H1 (cell line): ENCODE results near the gene ZNF592. TPM values are rescaled to one million over a fixed set of nuclear protein-coding genes. Genes with fewer than 3 reads are reported as not detected.

Source experiments
- CTCF ChIA-PET: fragments of 300-600 bp; sonication (Branson Sonifier 250); formaldehyde crosslinking; loops from one replicate; lab custom pipeline; 2021; ENCODE audit not compliant: partially characterized antibody; lab: Charles Lee
- POLR2A ChIA-PET: fragments of 300-600 bp; sonication (Branson Sonifier 250); formaldehyde crosslinking; loops from one replicate; lab custom pipeline; 2021; ENCODE audit warnings: inconsistent platforms; ENCODE audit not compliant: partially characterized antibody; lab: Charles Lee
- DNase-seq, 2 experiments: peaks; one replicate each; pipeline versions ENCODE4 v3.0.0 to v3.0.0-alpha.2; 2010 to 2022; ENCODE audit warnings: low spot score in 2 of 2, low read depth in 1 of 2, mixed read lengths in 1 of 2
- FAIRE-seq: peaks from 2 replicates; lab custom pipeline; 2011; peaks lifted over from hg19 to GRCh38; lab: Jason Lieb, UNC
- H2AFZ ChIP-seq: 2 replicates; pipeline ENCODE4 v1.8.1; 2012; ENCODE audit warnings: low read length, inconsistent platforms
- H2AK5ac ChIP-seq: 2 replicates; pipeline ENCODE4 v1.6.1; 2013; ENCODE audit warnings: low read depth, low read length
- H2BK120ac ChIP-seq: replicated peaks from 2 replicates; pipeline ENCODE3; 2013; ENCODE audit warnings: low read depth, low read length, inconsistent platforms
- H2BK12ac ChIP-seq: 2 replicates; pipeline ENCODE4 v1.6.1; 2013; ENCODE audit warnings: low read depth, low read length
- H2BK15ac ChIP-seq: 2 replicates; pipeline ENCODE4 v1.6.1; 2013; ENCODE audit warnings: low read length
- H2BK20ac ChIP-seq: 2 replicates; pipeline ENCODE4 v1.6.1; 2013; ENCODE audit warnings: low read length
- H2BK5ac ChIP-seq: 2 replicates; pipeline ENCODE4 v1.6.1; 2013; ENCODE audit warnings: low read depth, low read length
- H3K14ac ChIP-seq: 2 replicates; pipeline ENCODE4 v1.6.1; 2013; ENCODE audit warnings: inconsistent platforms; ENCODE audit not compliant: insufficient read length
- H3K18ac ChIP-seq: 2 replicates; pipeline ENCODE4 v1.6.1; 2013; ENCODE audit warnings: low read length; ENCODE audit errors: extremely low read depth
- H3K23ac ChIP-seq: 2 replicates; pipeline ENCODE4 v1.6.1; 2013; ENCODE audit warnings: inconsistent platforms; ENCODE audit not compliant: insufficient read length
- H3K23me2 ChIP-seq: 2 replicates; pipeline ENCODE4 v1.6.1; 2013; ENCODE audit warnings: low read depth, low read length
- H3K27ac ChIP-seq: 2 replicates; pipeline ENCODE4 v1.6.1; 2011; ENCODE audit warnings: low read depth, low read length, inconsistent platforms
- H3K27me3 ChIP-seq, 4 experiments: replicated peaks in 1 of 4; 1 replicate in 1 of 4; 2 replicates in 3 of 4; pipeline versions ENCODE4 v1.6.1 to v1.8.1; 2011 to 2013; ENCODE audit warnings: low read length in 3 of 4, mild to moderate bottlenecking in 3 of 4, inconsistent platforms in 2 of 4, mixed read lengths in 2 of 4, moderate library complexity in 1 of 4; ENCODE audit not compliant: control insufficient read depth in 3 of 4, insufficient read depth in 3 of 4; ENCODE audit errors: extremely low read depth in 1 of 4
- H3K36me3 ChIP-seq, 4 experiments: 2 replicates each; pipeline versions ENCODE4 v1.6.1 to v1.8.1; 2011 to 2013; ENCODE audit warnings: mild to moderate bottlenecking in 4 of 4, low read length in 3 of 4, moderate library complexity in 2 of 4, control low read depth in 1 of 4, inconsistent platforms in 1 of 4; ENCODE audit not compliant: insufficient read depth in 4 of 4, control insufficient read depth in 2 of 4
- H3K4ac ChIP-seq: replicated peaks from 2 replicates; pipeline ENCODE3; 2013; ENCODE audit warnings: low read length, low read depth, mixed read lengths, inconsistent platforms; ENCODE audit not compliant: insufficient read length
- H3K4me1 ChIP-seq, 4 experiments: replicated peaks in 1 of 4; 1 replicate in 1 of 4; 2 replicates in 3 of 4; pipeline versions ENCODE4 v1.6.1 to v1.8.1; 2011 to 2013; ENCODE audit warnings: low read length in 3 of 4, inconsistent platforms in 2 of 4, mixed read lengths in 1 of 4; ENCODE audit not compliant: insufficient read depth in 4 of 4, control insufficient read depth in 3 of 4
- H3K4me2 ChIP-seq, 2 experiments: 2 replicates each; pipeline versions ENCODE4 v1.6.1 to v1.8.1; 2011 to 2013; ENCODE audit warnings: low read depth in 2 of 2, low read length in 2 of 2, control low read depth in 1 of 2, inconsistent platforms in 1 of 2, mild to moderate bottlenecking in 1 of 2; ENCODE audit not compliant: insufficient read depth in 1 of 2
- H3K4me3 ChIP-seq, 4 experiments: fragments of 200-600, 300-600 bp in 1 of 4; sonication (generic), shearing (Covaris generic), sonication (Bioruptor Twin) in 1 of 4; 2 replicates each; pipeline versions ENCODE4 v1.5.1 to v1.8.1; 2011 to 2016; ENCODE audit warnings: low read length in 4 of 4, low read depth in 3 of 4, control low read depth in 2 of 4, inconsistent platforms in 2 of 4, mild to moderate bottlenecking in 2 of 4, mixed read lengths in 1 of 4, moderate library complexity in 1 of 4; ENCODE audit not compliant: insufficient read depth in 2 of 4; ENCODE audit errors: extremely low read depth in 1 of 4
- H3K56ac ChIP-seq: replicated peaks from 2 replicates; pipeline ENCODE3; 2013; ENCODE audit warnings: low read depth, mild to moderate bottlenecking, mixed read lengths, low read length, inconsistent platforms; ENCODE audit not compliant: insufficient read length
- H3K79me1 ChIP-seq: 2 replicates; pipeline ENCODE4 v1.6.1; 2013; ENCODE audit warnings: low read depth, low read length, control low read depth
- H3K79me2 ChIP-seq, 2 experiments: 2 replicates each; pipeline versions ENCODE4 v1.6.1 to v1.8.1; 2012 to 2013; ENCODE audit warnings: low read length in 2 of 2, mild to moderate bottlenecking in 2 of 2, inconsistent platforms in 1 of 2; ENCODE audit not compliant: insufficient read depth in 2 of 2, control insufficient read depth in 1 of 2
- H3K9ac ChIP-seq, 4 experiments: replicated peaks in 1 of 4; 1 replicate in 1 of 4; 2 replicates in 3 of 4; pipeline versions ENCODE4 v1.6.1 to v1.8.1; 2011 to 2013; ENCODE audit warnings: low read depth in 3 of 4, low read length in 3 of 4, control low read depth in 2 of 4, mild to moderate bottlenecking in 2 of 4, moderate library complexity in 2 of 4, inconsistent platforms in 1 of 4; ENCODE audit errors: extremely low read depth in 1 of 4
- H3K9me3 ChIP-seq, 2 experiments: 2 replicates each; pipeline versions ENCODE4 v1.6.1 to v1.8.1; 2012 to 2013; ENCODE audit warnings: mild to moderate bottlenecking in 2 of 2, moderate library complexity in 2 of 2, control low read depth in 1 of 2, inconsistent platforms in 1 of 2, low read depth in 1 of 2, low read length in 1 of 2, mixed read lengths in 1 of 2; ENCODE audit not compliant: insufficient read depth in 2 of 2
- H4K20me1 ChIP-seq, 2 experiments: replicated peaks in 1 of 2; 2 replicates each; pipeline versions ENCODE3 to v1.8.1; 2011 to 2013; ENCODE audit warnings: inconsistent platforms in 2 of 2, low read length in 2 of 2, mild to moderate bottlenecking in 1 of 2; ENCODE audit not compliant: insufficient read depth in 2 of 2, control insufficient read depth in 1 of 2
- H4K5ac ChIP-seq: 2 replicates; pipeline ENCODE4 v1.6.1; 2013; ENCODE audit warnings: low read length, low read depth, mixed read lengths, inconsistent platforms; ENCODE audit not compliant: insufficient read length
- H4K8ac ChIP-seq: 2 replicates; pipeline ENCODE4 v1.8.0; 2013; ENCODE audit warnings: mild to moderate bottlenecking, moderate library complexity, low read length, inconsistent platforms; ENCODE audit not compliant: insufficient read depth; ENCODE audit errors: extremely low read depth
- H4K91ac ChIP-seq: replicated peaks from 2 replicates; pipeline ENCODE3; 2013; ENCODE audit warnings: low read length, mixed read lengths, inconsistent platforms; ENCODE audit not compliant: insufficient read length
- ATF2 ChIP-seq: IDR thresholded peaks from 2 replicates; pipeline ENCODE4 v1.6.1; 2012; ENCODE audit warnings: low read length, inconsistent platforms
- BCL11A ChIP-seq, 2 experiments: IDR thresholded peaks; one replicate each; pipeline ENCODE4 v1.6.1; 2011; ENCODE audit warnings: low read depth in 2 of 2, low read length in 2 of 2, mild to moderate bottlenecking in 2 of 2
- EGR1 ChIP-seq: IDR thresholded peaks from 2 replicates; pipeline ENCODE4 v1.6.1; 2011; ENCODE audit warnings: low read depth, low read length, borderline replicate concordance
- HDAC2 ChIP-seq, 2 experiments: fragments of 300-600 bp in 1 of 2; sonication (generic) in 1 of 2; IDR thresholded peaks; 2 replicates each; pipeline ENCODE4 v1.6.1; 2011 to 2012; ENCODE audit warnings: low read depth in 2 of 2, low read length in 2 of 2, mild to moderate bottlenecking in 2 of 2, moderate library complexity in 2 of 2, borderline replicate concordance in 1 of 2, inconsistent platforms in 1 of 2
- POU5F1 ChIP-seq: IDR thresholded peaks from 2 replicates; pipeline ENCODE4 v1.6.1; 2011; ENCODE audit warnings: low read depth, mild to moderate bottlenecking, low read length, moderate library complexity
- RAD21 ChIP-seq, 2 experiments: IDR thresholded peaks in 1 of 2; conservative IDR thresholded peaks in 1 of 2; 2 replicates each; pipeline ENCODE4 v1.6.1; 2011; ENCODE audit warnings: low read depth in 2 of 2, low read length in 2 of 2, improper control_type of control experiment in 1 of 2, inconsistent platforms in 1 of 2, mild to moderate bottlenecking in 1 of 2, moderate library complexity in 1 of 2
- RXRA ChIP-seq: IDR thresholded peaks from 2 replicates; pipeline ENCODE4 v1.6.1; 2011; ENCODE audit warnings: low read depth, mild to moderate bottlenecking, low read length, moderate library complexity; ENCODE audit not compliant: insufficient read depth
- SIRT6 ChIP-seq: IDR thresholded peaks from one replicate; pipeline ENCODE4 v1.7.1; 2012; ENCODE audit warnings: low read length, inconsistent platforms
- SUZ12 ChIP-seq: fragments of 200-600 bp; sonication (generic); IDR thresholded peaks from 2 replicates; pipeline ENCODE4 v1.6.1; 2012; ENCODE audit warnings: mild to moderate bottlenecking, inconsistent platforms, low read length, moderate library complexity, mixed read lengths
- TAF7 ChIP-seq: optimal IDR thresholded peaks from 2 replicates; pipeline ENCODE3; 2011; ENCODE audit warnings: low read depth, mild to moderate bottlenecking, inconsistent platforms, low read length, moderate library complexity, borderline replicate concordance
- YY1 ChIP-seq: IDR thresholded peaks from 2 replicates; pipeline ENCODE4 v1.6.1; 2011; ENCODE audit warnings: low read depth, mild to moderate bottlenecking, low read length
- ZNF274 ChIP-seq: IDR thresholded peaks from 2 replicates; pipeline ENCODE4 v1.7.0; 2012; ENCODE audit warnings: low read length, borderline replicate concordance; ENCODE audit errors: extremely low read depth
- polyA plus RNA-seq, 7 experiments: library from polyadenylated mRNA; depleted of rRNA in 3 of 7; stranded (reverse) in 5 of 7; unstranded in 2 of 7; fragments of >200 nt in 5 of 7; fragments of 200-250 nt in 2 of 7; gene quantifications; 1 replicate in 5 of 7; 2 replicates in 1 of 7; 4 replicates in 1 of 7; pipeline versions ENCODE4 v1.2.1 to v1.2.3, GENCODE V29; 2011 to 2013; ENCODE audit warnings: missing spikeins in 2 of 7, mixed read lengths in 2 of 7
- total RNA-seq: library from RNA; stranded (reverse); fragmentation: NEBNext Ultra II Directional; extraction: Animal tissue kit (Norgen Biotek cat#: 25700); gene quantifications from 2 replicates; pipeline ENCODE4 v1.2.1, GENCODE V29; 2021

Gene ZNF592
- total and polyA plus RNA-seq, 2 of the 8 experiments (the other 6 are each of a cell fraction or from before 2014, with no cell fraction given), result 14.2 to 33.0 TPM

GRCh38 chr15:84782346-84782745, 34.0 kb downstream of the ZNF592 start:
- H3K14ac ChIP-seq, result no peak overlapping the region
- no peak overlapping the region for H2BK15ac ChIP-seq
- H3K56ac ChIP-seq, result no peak overlapping the region
- H4K8ac ChIP-seq, result no peak overlapping the region
- H3K9ac ChIP-seq, result no peak overlapping the region
- H4K5ac ChIP-seq, result no peak overlapping the region
- H3K27ac ChIP-seq, result no peak overlapping the region
- H2BK12ac ChIP-seq, result no peak overlapping the region
- no peaks in the 10 kb centered on the region for H3K27me3 ChIP-seq
- H3K79me1 ChIP-seq, result peaks cover 6% of the 10 kb centered on the region
- H3K79me2 ChIP-seq, result peaks cover 0 to 21% of the 10 kb centered on the region in 2 experiments; a peak in 2 of 4 replicates
- H2AK5ac ChIP-seq, result no peak overlapping the region
- no peak overlapping the region for H2AFZ ChIP-seq
- H3K4ac ChIP-seq, result no peak overlapping the region
- H3K36me3 ChIP-seq, result peaks cover 6 to 24% (median 11%) of the 10 kb centered on the region in 4 experiments; a peak in 7 of 8 replicates
- peaks cover 0 to 8% (median 4%) of the 10 kb centered on the region in 4 experiments; a peak in 4 of 7 replicates for H3K4me1 ChIP-seq
- no peak overlapping the region for H2BK20ac ChIP-seq
- CTCF ChIA-PET, result interaction anchor here (0.6 to 1.1 kb wide), 2 partner anchors 15 to 26 kb away, joined by 3 to 4 read pairs; no protein-coding TSS in a partner anchor
- no peaks in the 10 kb centered on the region for H3K9me3 ChIP-seq
- DNase-seq (no peak), FAIRE-seq (no peak)
- no peaks in the 10 kb centered on the region for H3K23me2 ChIP-seq
- no peak overlapping the region for H3K23ac ChIP-seq
- H2BK5ac ChIP-seq, result no peak overlapping the region
- no peak overlapping the region for H3K4me2 ChIP-seq
- no peak overlapping the region for H2BK120ac ChIP-seq
- no peak overlapping the region for H4K91ac ChIP-seq
- POLR2A ChIA-PET, result no interaction called here
- peaks cover 0 to 12% of the 10 kb centered on the region in 2 experiments for H4K20me1 ChIP-seq
- no peak overlapping the region for H3K4me3 ChIP-seq
- H3K18ac ChIP-seq, result no peak overlapping the region
- TF ChIP-seq SUZ12, result no peak
- TF ChIP-seq POU5F1, result no peak
- TF ChIP-seq EGR1, result no peak
- no peak for TF ChIP-seq SIRT6
- TF ChIP-seq BCL11A (IDR thresholded peaks at IDR 0.05; ENCODE audit: low read depth in 2 of 2, low read length in 2 of 2), result no peak
- no peak for TF ChIP-seq RXRA
- TF ChIP-seq ZNF274, result no peak
- TF ChIP-seq ATF2, result no peak
- TF ChIP-seq HDAC2 (IDR thresholded peaks at IDR 0.05; ENCODE audit: borderline replicate concordance in 1 of 2, low read depth in 2 of 2, low read length in 2 of 2), result no peak
- TF ChIP-seq TAF7, result no peak
- TF ChIP-seq YY1, result no peak
- no peak for TF ChIP-seq RAD21 (IDR thresholded peaks at IDR 0.05 in 1 of 2, conservative IDR thresholded peaks at IDR 0.05 in 1 of 2; ENCODE audit: low read depth in 2 of 2, low read length in 2 of 2)
